Panc1 (cell line): Measurements from ENCODE around the gene C6orf62. TPM values are rescaled to one million over a fixed set of nuclear protein-coding genes. Genes with fewer than 3 reads are reported as not detected.
"Not testable (repeated sequence)": the region's sequence is repeated elsewhere in the genome, so short reads cannot be mapped to it uniquely, and the experiment has no call there.

Experiments
- ATAC-seq: fragments of 200-7000 bp; cut with Tn5 transposase; 2 replicates; pipeline ENCODE4 v1.9.1; 2020; ENCODE audit warnings: mild to moderate bottlenecking, moderate library complexity
- BruUV-seq: library from RNA; stranded (reverse); fragments of 400-500 nt; replicated peaks from 2 replicates; lab custom pipeline; 2021; lab: Mats Ljungman, UMichigan
- CTCF ChIA-PET: fragments of 300-600 bp; sonication (Branson Sonifier 250); formaldehyde crosslinking; loops from one replicate; lab custom pipeline; 2022; ENCODE audit warnings: antibody characterized with exemption; lab: Charles Lee
- POLR2A ChIA-PET: fragments of 300-600 bp; sonication (Branson Sonifier 250); formaldehyde crosslinking; loops from one replicate; lab custom pipeline; 2022; ENCODE audit warnings: antibody characterized with exemption; lab: Charles Lee
- DNase-seq: peaks from one replicate; pipeline ENCODE4 v3.0.0-alpha.2; 2010; ENCODE audit warnings: low read depth, low spot score
- H3K27ac ChIP-seq: 2 replicates; pipeline ENCODE4 v1.5.1; 2011; ENCODE audit warnings: mild to moderate bottlenecking, low read length, inconsistent platforms
- H3K27me3 ChIP-seq: fragments of 200-500 bp; sonication (Bioruptor generic); 2 replicates; pipeline ENCODE4 v1.6.0; 2014; ENCODE audit warnings: low read length, inconsistent platforms; ENCODE audit not compliant: control insufficient read depth, insufficient read depth
- H3K36me3 ChIP-seq: fragments of 200-500 bp; sonication (Bioruptor generic); 2 replicates; pipeline ENCODE4 v1.5.1; 2014; ENCODE audit warnings: inconsistent platforms, mild to moderate bottlenecking, low read length, moderate library complexity; ENCODE audit not compliant: control insufficient read depth, insufficient read depth
- H3K4me1 ChIP-seq: 2 replicates; pipeline ENCODE4 v1.5.1; 2011; ENCODE audit warnings: inconsistent platforms, mild to moderate bottlenecking, low read length, moderate library complexity; ENCODE audit not compliant: control insufficient read depth, insufficient read depth
- H3K4me3 ChIP-seq, 2 experiments: 2 replicates each; pipeline ENCODE4 v1.5.1; 2011 to 2012; ENCODE audit warnings: low read depth in 2 of 2, low read length in 2 of 2, mild to moderate bottlenecking in 2 of 2, inconsistent platforms in 1 of 2, moderate library complexity in 1 of 2
- H3K9me3 ChIP-seq: fragments of 200-500 bp; sonication (Bioruptor generic); 2 replicates; pipeline ENCODE4 v1.5.1; 2014; ENCODE audit warnings: low read depth, mild to moderate bottlenecking, inconsistent platforms, low read length, moderate library complexity; ENCODE audit not compliant: control insufficient read depth, insufficient read depth
- CTCF ChIP-seq: fragments of 450-650 bp; IDR thresholded peaks from 2 replicates; pipeline ENCODE4 v1.5.1; 2017; ENCODE audit warnings: mild to moderate bottlenecking
- POLR2AphosphoS5 ChIP-seq: IDR thresholded peaks from 2 replicates; pipeline ENCODE4 v1.6.1; 2012; ENCODE audit warnings: mild to moderate bottlenecking, low read depth, low read length, moderate library complexity
- REST ChIP-seq, 2 experiments: IDR thresholded peaks; 2 replicates each; pipeline ENCODE4 v1.6.1; 2011 to 2012; ENCODE audit warnings: low read depth in 2 of 2, control low read depth in 1 of 2, low read length in 1 of 2, mild to moderate bottlenecking in 1 of 2, moderate library complexity in 1 of 2; ENCODE audit not compliant: insufficient read depth in 1 of 2
- SIN3A ChIP-seq: IDR thresholded peaks from 2 replicates; pipeline ENCODE4 v1.6.1; 2012; ENCODE audit warnings: low read depth, mild to moderate bottlenecking, low read length, moderate library complexity, borderline replicate concordance; ENCODE audit not compliant: insufficient read depth
- TCF7L2 ChIP-seq: IDR thresholded peaks from 2 replicates; pipeline ENCODE4 v1.6.1; 2011; ENCODE audit warnings: mild to moderate bottlenecking, low read depth, low read length, inconsistent platforms
- in situ Hi-C: cut with HindIII; loops from 2 replicates; pipeline ENCODE4 v1.10.0; 2016; ENCODE audit warnings: low sequenced_read_pairs, low pct_unique_long_range_greater_than_20kb
- intact Hi-C: fragments of 100-400 bp; cut with micrococcal nuclease; formaldehyde crosslinking; loops from one replicate; pipeline ENCODE4 v1.10.0; 2022; ENCODE audit not compliant: unreplicated experiment
- total RNA-seq: library from RNA; stranded (reverse); gene quantifications from one replicate; pipeline ENCODE4 v1.2.1, GENCODE V29; 2021; ENCODE audit not compliant: unreplicated experiment

The C6orf62 gene
- total RNA-seq, 1 experiment from 2014 or later, result 153 TPM

- TF ChIP-seq CTCF, result no peak
- no peak for TF ChIP-seq REST (IDR thresholded peaks at IDR 0.05; ENCODE audit: insufficient read depth in 1 of 2, low read depth in 2 of 2, low read length in 1 of 2)
- no peak for TF ChIP-seq POLR2AphosphoS5
- TF ChIP-seq TCF7L2, result no peak
- in situ Hi-C loops (no loop called here), intact Hi-C loops (no loop called here)
- no peak for DNase-seq
- ChIA-PET POLR2A (no interaction called here), CTCF (interaction anchor here (0.5 kb wide), 1 partner anchor 84 kb away, joined by 4 read pairs; no protein-coding TSS in a partner anchor)
- Histone ChIP-seq H3K9me3 (peaks cover 6% of the 10 kb centered on the region; the same call in 1 of the 2 replicates), H3K36me3 (peaks cover 11% of the 10 kb centered on the region), H3K4me3 (peak overlapping the region; percentile 99 to 100), H3K27ac (peak overlapping the region; percentile 69), H3K27me3 (no peaks in the 10 kb centered on the region), H3K4me1 (peaks cover 11% of the 10 kb centered on the region)
- ATAC-seq, result no peak
- BruUV-seq, result no TSS peak
Observed at GRCh38 chr6:24668997-24669361, 50.0 kb downstream of the C6orf62 start.

DNA sequence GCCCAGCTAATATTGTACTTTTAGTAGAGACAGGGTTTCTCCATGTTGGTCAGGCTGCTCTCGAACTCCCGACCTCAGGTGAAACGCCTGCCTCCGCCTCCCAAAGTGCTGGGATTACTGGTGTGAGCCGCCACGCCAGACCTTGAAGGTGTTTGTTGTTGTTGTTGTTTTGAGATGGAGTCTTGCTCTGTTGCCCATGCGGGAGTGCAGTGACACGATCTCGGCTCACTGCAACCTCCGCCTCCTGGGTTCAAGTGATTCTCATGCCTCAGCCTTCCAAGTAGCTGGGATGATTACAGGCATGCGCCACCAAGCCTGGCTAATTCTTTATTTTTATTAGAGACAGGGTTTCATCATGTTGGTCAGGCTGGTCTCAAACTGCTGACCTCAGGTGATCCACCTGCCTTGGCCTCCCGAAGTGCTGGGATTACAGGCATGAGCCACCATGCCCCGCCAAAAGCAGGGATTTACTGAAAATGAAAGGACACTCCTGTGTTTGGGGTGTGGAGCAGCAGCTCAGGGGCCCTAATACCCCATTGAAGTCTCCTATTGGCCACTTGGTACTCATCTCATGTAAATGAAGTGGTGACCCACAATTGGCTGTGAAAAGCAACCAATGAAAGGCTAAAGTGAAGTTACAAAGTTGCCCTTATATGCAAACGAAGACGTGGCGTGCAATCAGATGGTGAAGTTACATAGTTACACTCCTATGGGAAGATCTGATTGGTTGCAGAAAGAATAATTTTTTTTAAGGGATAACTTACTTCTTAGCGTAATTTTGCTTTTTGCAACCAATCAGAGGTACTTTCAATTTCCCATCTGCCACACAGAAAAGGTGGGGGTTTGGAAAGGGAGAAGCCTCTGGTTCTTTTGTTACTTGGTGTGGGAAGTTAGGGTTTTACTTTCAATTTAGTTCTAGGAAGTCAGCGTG lies 50.6 kb downstream of the C6orf62 start:
- H3K27me3 ChIP-seq, intact Hi-C loops, BruUV-seq, H3K9me3 ChIP-seq, in situ Hi-C loops, POLR2A ChIA-PET, DNase-seq, CTCF ChIA-PET: not testable (repeated sequence)
- ATAC-seq, result peak; percentile 64
- Histone ChIP-seq H3K27ac (peak overlapping the region; percentile 99), H3K36me3 (peaks cover 11% of the 10 kb centered on the region), H3K4me1 (peaks cover 11% of the 10 kb centered on the region), H3K4me3 (peak overlapping the region; percentile 99 to 100)

GRCh38 chr6:24667378-24667803 lies 51.6 kb downstream of the C6orf62 start:
- ChIA-PET CTCF (interaction anchor here (0.6 kb wide), 1 partner anchor 88 kb away, joined by 3 read pairs; no protein-coding TSS in a partner anchor), POLR2A (no interaction called here)
- DNase-seq (no peak), ATAC-seq (no peak)
- no peaks in the 10 kb centered on the region for H3K9me3 ChIP-seq
- H3K27ac ChIP-seq, result peak overlapping the region; percentile 99
- no peaks in the 10 kb centered on the region for H3K27me3 ChIP-seq
- in situ Hi-C loops (no loop called here), intact Hi-C loops (no loop called here)
- TSS peak; percentile 87 for BruUV-seq
- no peak for TF ChIP-seq REST (IDR thresholded peaks at IDR 0.05; ENCODE audit: insufficient read depth in 1 of 2, low read depth in 2 of 2, low read length in 1 of 2)
- no peak for TF ChIP-seq CTCF
- TF ChIP-seq TCF7L2, result no peak
- TF ChIP-seq POLR2AphosphoS5, result no peak
- no peak for TF ChIP-seq SIN3A
- peak overlapping the region; percentile 99 to 100 for H3K4me3 ChIP-seq
- peaks cover 11% of the 10 kb centered on the region for H3K4me1 ChIP-seq
- peaks cover 11% of the 10 kb centered on the region for H3K36me3 ChIP-seq
